GM19438 (cell line): ENCODE measurements around the gene STARD8.
"Not testable (repeated sequence)": the region's sequence is repeated elsewhere in the genome, so short reads cannot be mapped to it uniquely, and the experiment has no call there.

Source experiments
- ATAC-seq: cut with Tn5 transposase; IDR thresholded peaks from one replicate; pipeline ENCODE4 v1.9.1; 2021; ENCODE audit warnings: low read depth; ENCODE audit not compliant: unreplicated experiment

STARD8 gene

GRCh38 chrX:68714856-68715255 is 67.4 kb downstream of the STARD8 start:
- ATAC-seq: no peak

GRCh38 chrX:68717196-68717595 is 69.7 kb downstream of the STARD8 start:
- ATAC-seq: no peak

GRCh38 chrX:68717663-68718442 is 70.4 kb downstream of the STARD8 start:
- no peak for ATAC-seq

GRCh38 chrX:68718443-68718820 is 71.0 kb downstream of the STARD8 start:
- no peak for ATAC-seq

- ATAC-seq: no peak
These were observed 71.9 kb downstream of the STARD8 start for GRCh38 chrX:68719181-68719903.

GRCh38 chrX:68719904-68720614 is 72.6 kb downstream of the STARD8 start:
- no peak for ATAC-seq

- no peak for ATAC-seq
These were observed 73.4 kb downstream of the STARD8 start for GRCh38 chrX:68720851-68721250.

- no peak for ATAC-seq
These were observed 74.1 kb downstream of the STARD8 start for GRCh38 chrX:68721546-68721945.

GRCh38 chrX:68721991-68722860 is 74.8 kb downstream of the STARD8 start:
- no peak for ATAC-seq

GRCh38 chrX:68723491-68724155 is 76.2 kb downstream of the STARD8 start:
- no peak for ATAC-seq

- no peak for ATAC-seq
These were observed 77.1 kb downstream of the STARD8 start for GRCh38 chrX:68724531-68725020.

- ATAC-seq: no peak
These were observed 78.4 kb downstream of the STARD8 start for GRCh38 chrX:68725756-68726365.

- no peak for ATAC-seq
These were observed 78.9 kb downstream of the STARD8 start for GRCh38 chrX:68726366-68726765.

- ATAC-seq: no peak
These were observed 80.2 kb downstream of the STARD8 start for GRCh38 chrX:68727696-68728095.

- no peak for ATAC-seq
These were observed 80.7 kb downstream of the STARD8 start for GRCh38 chrX:68728186-68728585.

- ATAC-seq: no peak
These were observed 83.8 kb downstream of the STARD8 start for GRCh38 chrX:68731254-68731653.

- ATAC-seq: no peak
These were observed 85.5 kb downstream of the STARD8 start for GRCh38 chrX:68732906-68733493.

- no peak for ATAC-seq
These were observed 87.8 kb downstream of the STARD8 start for GRCh38 chrX:68735266-68735665.

GRCh38 chrX:68741864-68742263 is 94.4 kb downstream of the STARD8 start:
- not testable (repeated sequence) for ATAC-seq
